Measurements from ENCODE around the gene APBA1. TPM values are rescaled to one million over a fixed set of nuclear protein-coding genes. Genes with fewer than 3 reads are reported as not detected.
"Not testable (repeated sequence)": the region's sequence is repeated elsewhere in the genome, so short reads cannot be mapped to it uniquely, and the experiment has no call there.

The APBA1 gene
- total RNA-seq, 1 experiment from 2014 or later = not detected

GRCh38 chr9:69412741-69413150, 259.4 kb downstream of the APBA1 start:
- Histone ChIP-seq H2AFZ (ENCODE audit: low read length) (no peak overlapping the region), H3K4me3 (ENCODE audit: low read length) (no peak overlapping the region), H3K79me2 (ENCODE audit: low read length) (no peaks in the 10 kb centered on the region), H3K9me2 (replicated peaks; ENCODE audit: insufficient read depth, low read length) (no peaks in the 10 kb centered on the region), H3K4me1 (ENCODE audit: low read length) (no peaks in the 10 kb centered on the region), H3K4me2 (ENCODE audit: low read depth, low read length, poor library complexity, severe bottlenecking) (no peak overlapping the region), H3K27me3 (ENCODE audit: low read length) (no peaks in the 10 kb centered on the region), H3K9me3 (ENCODE audit: low read length) (no peaks in the 10 kb centered on the region), H3K36me3 (ENCODE audit: insufficient read depth, low read length) (no peaks in the 10 kb centered on the region), H3K9ac (ENCODE audit: low read length) (no peak overlapping the region), H3K27ac (ENCODE audit: low read length) (no peak overlapping the region), H4K20me1 (ENCODE audit: insufficient read depth, low read depth, low read length) (no peaks in the 10 kb centered on the region)
- peak; percentile 54 for DNase-seq

GRCh38 chr9:69411931-69412740, 260.0 kb downstream of the APBA1 start:
- no peak overlapping the region for H3K4me2 ChIP-seq (ENCODE audit: low read depth, low read length, poor library complexity, severe bottlenecking)

GRCh38 chr9:69411246-69411645, 260.9 kb downstream of the APBA1 start:
- H3K4me1 ChIP-seq (ENCODE audit: low read length) = no peaks in the 10 kb centered on the region
- no peaks in the 10 kb centered on the region for H3K36me3 ChIP-seq (ENCODE audit: insufficient read depth, low read length)
- H3K9ac ChIP-seq (ENCODE audit: low read length) = no peak overlapping the region
- no peaks in the 10 kb centered on the region for H3K79me2 ChIP-seq (ENCODE audit: low read length)
- no peaks in the 10 kb centered on the region for H4K20me1 ChIP-seq (ENCODE audit: insufficient read depth, low read depth, low read length)
- H3K4me2 ChIP-seq (ENCODE audit: low read depth, low read length, poor library complexity, severe bottlenecking) = no peak overlapping the region
- DNase-seq = no peak
- H2AFZ ChIP-seq (ENCODE audit: low read length) = no peak overlapping the region
- no peak overlapping the region for H3K4me3 ChIP-seq (ENCODE audit: low read length)
- no peaks in the 10 kb centered on the region for H3K27me3 ChIP-seq (ENCODE audit: low read length)
- no peaks in the 10 kb centered on the region for H3K9me3 ChIP-seq (ENCODE audit: low read length)
- no peaks in the 10 kb centered on the region for H3K9me2 ChIP-seq (replicated peaks; ENCODE audit: insufficient read depth, low read length)
- no peak overlapping the region for H3K27ac ChIP-seq (ENCODE audit: low read length)

More at GRCh38 chr9:69411931-69412740, 260.0 kb downstream of the APBA1 start:
- Histone ChIP-seq H3K27me3 (ENCODE audit: low read length) (no peaks in the 10 kb centered on the region), H3K79me2 (ENCODE audit: low read length) (no peaks in the 10 kb centered on the region), H3K9me2 (replicated peaks; ENCODE audit: insufficient read depth, low read length) (no peaks in the 10 kb centered on the region), H4K20me1 (ENCODE audit: insufficient read depth, low read depth, low read length) (no peaks in the 10 kb centered on the region), H3K36me3 (ENCODE audit: insufficient read depth, low read length) (no peaks in the 10 kb centered on the region), H3K9ac (ENCODE audit: low read length) (no peak overlapping the region), H2AFZ (ENCODE audit: low read length) (no peak overlapping the region), H3K4me3 (ENCODE audit: low read length) (no peak overlapping the region), H3K9me3 (ENCODE audit: low read length) (no peaks in the 10 kb centered on the region), H3K4me1 (ENCODE audit: low read length) (no peaks in the 10 kb centered on the region), H3K27ac (ENCODE audit: low read length) (no peak overlapping the region)
- no peak for DNase-seq

- H3K9me2 ChIP-seq (replicated peaks; ENCODE audit: insufficient read depth, low read length); DNase-seq; H4K20me1 ChIP-seq (ENCODE audit: insufficient read depth, low read depth, low read length); H2AFZ ChIP-seq (ENCODE audit: low read length); H3K4me3 ChIP-seq (ENCODE audit: low read length); H3K27ac ChIP-seq (ENCODE audit: low read length); H3K79me2 ChIP-seq (ENCODE audit: low read length); H3K9me3 ChIP-seq (ENCODE audit: low read length); H3K9ac ChIP-seq (ENCODE audit: low read length); H3K4me2 ChIP-seq (ENCODE audit: low read depth, low read length, poor library complexity, severe bottlenecking); H3K36me3 ChIP-seq (ENCODE audit: insufficient read depth, low read length); H3K27me3 ChIP-seq (ENCODE audit: low read length); H3K4me1 ChIP-seq (ENCODE audit: low read length): not testable (repeated sequence)
Measured at GRCh38 chr9:69409936-69410335, 262.2 kb downstream of the APBA1 start.

- Histone ChIP-seq H3K9ac (ENCODE audit: low read length) (no peak overlapping the region), H3K9me3 (ENCODE audit: low read length) (no peaks in the 10 kb centered on the region), H3K4me1 (ENCODE audit: low read length) (no peaks in the 10 kb centered on the region), H2AFZ (ENCODE audit: low read length) (no peak overlapping the region), H4K20me1 (ENCODE audit: insufficient read depth, low read depth, low read length) (no peaks in the 10 kb centered on the region), H3K4me3 (ENCODE audit: low read length) (no peak overlapping the region), H3K79me2 (ENCODE audit: low read length) (no peaks in the 10 kb centered on the region), H3K27me3 (ENCODE audit: low read length) (no peaks in the 10 kb centered on the region), H3K4me2 (ENCODE audit: low read depth, low read length, poor library complexity, severe bottlenecking) (no peak overlapping the region), H3K27ac (ENCODE audit: low read length) (no peak overlapping the region), H3K9me2 (replicated peaks; ENCODE audit: insufficient read depth, low read length) (no peaks in the 10 kb centered on the region), H3K36me3 (ENCODE audit: insufficient read depth, low read length) (no peaks in the 10 kb centered on the region)
- no peak for DNase-seq
Measured at GRCh38 chr9:69400470-69400869, 271.7 kb downstream of the APBA1 start.

- Histone ChIP-seq H3K4me2 (ENCODE audit: low read depth, low read length, poor library complexity, severe bottlenecking) (no peak overlapping the region), H2AFZ (ENCODE audit: low read length) (no peak overlapping the region), H3K9me2 (replicated peaks; ENCODE audit: insufficient read depth, low read length) (no peaks in the 10 kb centered on the region), H3K9ac (ENCODE audit: low read length) (no peak overlapping the region), H3K9me3 (ENCODE audit: low read length) (no peaks in the 10 kb centered on the region), H3K27me3 (ENCODE audit: low read length) (no peaks in the 10 kb centered on the region), H3K4me1 (ENCODE audit: low read length) (no peaks in the 10 kb centered on the region), H3K27ac (ENCODE audit: low read length) (no peak overlapping the region), H4K20me1 (ENCODE audit: insufficient read depth, low read depth, low read length) (no peaks in the 10 kb centered on the region), H3K79me2 (ENCODE audit: low read length) (no peaks in the 10 kb centered on the region), H3K36me3 (ENCODE audit: insufficient read depth, low read length) (no peaks in the 10 kb centered on the region), H3K4me3 (ENCODE audit: low read length) (no peak overlapping the region)
- DNase-seq = no peak
Measured at GRCh38 chr9:69397384-69398214, 274.6 kb downstream of the APBA1 start.

- Histone ChIP-seq H3K9me3 (ENCODE audit: low read length) (no peaks in the 10 kb centered on the region), H3K4me3 (ENCODE audit: low read length) (no peak overlapping the region), H3K9me2 (replicated peaks; ENCODE audit: insufficient read depth, low read length) (no peaks in the 10 kb centered on the region), H3K27me3 (ENCODE audit: low read length) (no peaks in the 10 kb centered on the region), H2AFZ (ENCODE audit: low read length) (no peak overlapping the region), H3K79me2 (ENCODE audit: low read length) (no peaks in the 10 kb centered on the region), H4K20me1 (ENCODE audit: insufficient read depth, low read depth, low read length) (no peaks in the 10 kb centered on the region), H3K27ac (ENCODE audit: low read length) (no peak overlapping the region), H3K36me3 (ENCODE audit: insufficient read depth, low read length) (no peaks in the 10 kb centered on the region), H3K9ac (ENCODE audit: low read length) (no peak overlapping the region), H3K4me1 (ENCODE audit: low read length) (no peaks in the 10 kb centered on the region), H3K4me2 (ENCODE audit: low read depth, low read length, poor library complexity, severe bottlenecking) (no peak overlapping the region)
- no peak for DNase-seq
Measured at GRCh38 chr9:69396759-69397158, 275.4 kb downstream of the APBA1 start.

- no peaks in the 10 kb centered on the region for H3K36me3 ChIP-seq (ENCODE audit: insufficient read depth, low read length)
- DNase-seq = no peak
- H3K4me3 ChIP-seq (ENCODE audit: low read length) = no peak overlapping the region
- no peak overlapping the region for H3K4me2 ChIP-seq (ENCODE audit: low read depth, low read length, poor library complexity, severe bottlenecking)
- no peak overlapping the region for H3K9ac ChIP-seq (ENCODE audit: low read length)
- no peaks in the 10 kb centered on the region for H4K20me1 ChIP-seq (ENCODE audit: insufficient read depth, low read depth, low read length)
- H2AFZ ChIP-seq (ENCODE audit: low read length) = no peak overlapping the region
- H3K9me3 ChIP-seq (ENCODE audit: low read length) = no peaks in the 10 kb centered on the region
- no peaks in the 10 kb centered on the region for H3K9me2 ChIP-seq (replicated peaks; ENCODE audit: insufficient read depth, low read length)
- no peaks in the 10 kb centered on the region for H3K4me1 ChIP-seq (ENCODE audit: low read length)
- no peaks in the 10 kb centered on the region for H3K27me3 ChIP-seq (ENCODE audit: low read length)
- H3K79me2 ChIP-seq (ENCODE audit: low read length) = no peaks in the 10 kb centered on the region
- H3K27ac ChIP-seq (ENCODE audit: low read length) = no peak overlapping the region
Measured at GRCh38 chr9:69395718-69396117, 276.5 kb downstream of the APBA1 start.

Data from Karpas-422 (cell line).